Testis (tissue), 2 donors: ENCODE results near the gene ZNF385A.

Source experiments
- CTCF ChIP-seq, 3 experiments: fragments of 450-650 bp in 2 of 3; fragments of 200-600 bp in 1 of 3; sonication (generic) in 1 of 3; IDR thresholded peaks; one replicate each; pipeline ENCODE4 v1.5.1; 2016 to 2019; ENCODE audit warnings: antibody characterized with exemption in 3 of 3, mild to moderate bottlenecking in 2 of 3, moderate library complexity in 1 of 3
- POLR2A ChIP-seq: fragments of 450-650 bp; IDR thresholded peaks from one replicate; pipeline ENCODE4 v1.6.1; 2017; ENCODE audit warnings: antibody characterized with exemption, mild to moderate bottlenecking, moderate library complexity

DNA sequence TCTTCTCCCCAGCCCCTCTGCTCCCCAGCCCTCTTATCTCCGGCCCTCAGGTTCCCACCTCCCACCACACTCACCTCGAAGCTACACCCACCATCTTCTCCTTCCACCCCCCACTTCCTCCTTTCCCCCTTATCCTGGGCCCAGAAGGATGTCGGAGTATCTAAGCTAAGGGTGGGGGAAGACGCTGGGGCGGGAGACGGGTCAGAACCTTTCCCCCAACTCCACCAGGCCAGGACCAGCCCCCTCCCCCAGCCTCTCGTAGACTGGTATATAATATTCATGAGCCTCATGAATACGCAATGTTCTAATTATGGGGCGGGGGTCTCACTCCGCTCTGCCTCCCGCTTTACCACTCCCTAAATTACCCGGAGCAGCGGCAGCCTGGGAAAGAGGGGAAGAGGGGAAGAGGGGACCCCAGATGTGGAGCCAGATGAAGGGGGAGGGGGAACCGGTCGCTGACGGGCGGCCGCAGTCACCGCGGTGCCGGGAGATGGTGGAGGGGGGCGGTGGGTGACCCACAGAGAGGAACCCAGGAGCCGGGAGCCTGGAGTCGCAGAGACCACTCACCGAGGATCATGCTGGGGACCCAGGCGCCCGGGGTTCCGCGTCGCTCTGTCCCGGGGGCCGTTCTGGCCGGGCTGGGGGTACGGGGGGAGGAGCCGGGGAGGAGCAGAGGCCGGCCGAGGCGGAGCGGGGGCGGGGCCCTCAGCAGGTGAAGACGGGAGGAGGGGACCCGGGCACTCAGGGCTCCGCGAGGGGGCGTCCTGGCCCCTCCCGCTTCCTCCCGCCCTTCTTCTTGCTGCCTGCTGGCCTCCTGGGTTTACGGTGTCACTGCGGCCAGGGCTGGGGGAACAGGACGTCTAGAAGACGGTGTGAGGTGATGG, 6.4 kb upstream of the ZNF385A start:
- no peak for TF ChIP-seq POLR2A
- TF ChIP-seq CTCF (IDR thresholded peaks at IDR 0.05), result no peak
